ENCODE data around the gene ZEB1. TPM values are rescaled to one million over a fixed set of nuclear protein-coding genes. Genes with fewer than 3 reads are reported as not detected.

ZEB1 gene
- total RNA-seq, 4 donors from 2014 or later: 64.3 to 113 (median 96.7) TPM

DNA sequence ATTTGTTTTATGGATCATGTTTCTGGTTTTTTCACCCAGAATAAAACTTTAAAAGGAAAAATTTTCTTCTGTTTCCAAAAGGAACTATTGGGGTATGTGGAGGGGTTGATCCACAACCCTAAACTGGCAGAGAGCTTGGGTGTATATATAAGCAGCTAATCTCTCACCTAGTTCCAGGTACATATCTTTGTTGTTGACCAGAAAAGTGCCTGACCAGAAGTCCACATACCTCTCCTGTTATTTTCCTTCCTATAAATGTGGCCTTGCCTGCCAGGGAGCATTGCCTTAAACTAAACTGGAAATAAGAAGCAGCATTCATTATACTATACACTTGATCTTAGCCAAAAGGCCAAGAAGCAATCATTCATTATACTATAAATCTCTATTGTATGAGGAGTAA lies 112.0 kb downstream of the ZEB1 start:
- TF ChIP-seq, protein P1, sequence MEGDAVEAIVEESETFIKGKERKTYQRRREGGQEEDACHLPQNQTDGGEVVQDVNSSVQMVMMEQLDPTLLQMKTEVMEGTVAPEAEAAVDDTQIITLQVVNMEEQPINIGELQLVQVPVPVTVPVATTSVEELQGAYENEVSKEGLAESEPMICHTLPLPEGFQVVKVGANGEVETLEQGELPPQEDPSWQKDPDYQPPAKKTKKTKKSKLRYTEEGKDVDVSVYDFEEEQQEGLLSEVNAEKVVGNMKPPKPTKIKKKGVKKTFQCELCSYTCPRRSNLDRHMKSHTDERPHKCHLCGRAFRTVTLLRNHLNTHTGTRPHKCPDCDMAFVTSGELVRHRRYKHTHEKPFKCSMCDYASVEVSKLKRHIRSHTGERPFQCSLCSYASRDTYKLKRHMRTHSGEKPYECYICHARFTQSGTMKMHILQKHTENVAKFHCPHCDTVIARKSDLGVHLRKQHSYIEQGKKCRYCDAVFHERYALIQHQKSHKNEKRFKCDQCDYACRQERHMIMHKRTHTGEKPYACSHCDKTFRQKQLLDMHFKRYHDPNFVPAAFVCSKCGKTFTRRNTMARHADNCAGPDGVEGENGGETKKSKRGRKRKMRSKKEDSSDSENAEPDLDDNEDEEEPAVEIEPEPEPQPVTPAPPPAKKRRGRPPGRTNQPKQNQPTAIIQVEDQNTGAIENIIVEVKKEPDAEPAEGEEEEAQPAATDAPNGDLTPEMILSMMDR (IDR thresholded peaks at IDR 0.05; ENCODE audit: low read depth): no peak

DNA sequence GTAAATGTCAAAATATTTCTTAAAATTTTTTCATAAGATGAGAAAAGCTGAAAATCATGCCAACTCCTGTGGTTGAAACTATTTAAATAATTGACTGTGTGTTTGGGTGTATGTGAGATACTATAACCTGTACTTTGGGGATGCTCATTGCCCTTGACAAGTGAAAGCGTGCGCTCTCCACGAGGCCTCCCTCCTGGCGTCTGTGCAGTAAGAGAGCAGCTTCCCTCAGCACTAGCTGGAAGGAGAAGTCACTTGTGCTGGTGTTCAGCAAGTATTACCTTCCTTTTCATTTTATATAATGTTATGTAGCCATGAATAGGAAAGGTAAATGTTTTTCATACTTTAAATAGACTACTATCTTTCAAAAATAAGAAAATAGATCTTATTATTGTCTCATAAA lies 118.9 kb downstream of the ZEB1 start:
- TF ChIP-seq, protein P1 (IDR thresholded peaks at IDR 0.05; ENCODE audit: low read depth): no peak

DNA sequence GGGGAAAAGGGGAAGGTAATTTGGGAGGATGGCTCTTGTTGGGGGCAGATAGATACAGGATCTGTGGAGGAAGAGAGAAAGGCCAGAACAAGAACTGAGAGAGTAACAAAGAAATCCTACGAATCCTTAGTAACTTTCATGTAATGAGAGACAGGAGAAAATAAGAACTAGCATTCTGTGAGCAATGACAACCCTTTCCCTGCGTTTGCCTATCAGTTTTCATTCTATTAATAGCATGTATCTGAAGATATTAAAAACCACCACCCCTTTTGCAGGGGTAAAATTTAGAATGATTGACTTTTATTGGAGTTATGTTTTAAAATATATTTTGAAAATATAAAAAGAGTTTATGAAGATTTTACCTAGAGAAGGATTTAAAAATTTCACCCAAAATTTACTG lies 132.8 kb downstream of the ZEB1 start:
- TF ChIP-seq, protein P1 (IDR thresholded peaks at IDR 0.05; ENCODE audit: low read depth): no peak

DNA sequence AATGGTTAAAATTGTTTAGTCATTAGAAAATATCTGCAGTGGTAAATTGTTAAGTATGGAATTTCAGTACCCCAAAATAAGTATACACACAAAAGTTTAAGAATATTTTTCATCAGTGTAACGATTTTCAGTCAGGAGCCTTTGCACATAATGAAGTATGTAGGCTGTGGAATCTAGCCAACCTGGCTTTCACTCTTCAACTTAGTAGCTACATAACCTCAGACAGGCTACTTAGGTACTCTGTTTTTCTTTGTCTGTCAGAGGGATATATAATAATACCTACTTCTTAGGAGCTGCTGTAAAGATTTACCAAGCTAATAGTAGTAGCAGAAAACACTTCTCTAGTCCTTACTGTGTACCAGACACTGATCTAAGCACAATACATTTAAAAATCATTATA lies 137.5 kb downstream of the ZEB1 start:
- TF ChIP-seq, protein P1 (IDR thresholded peaks at IDR 0.05; ENCODE audit: low read depth): no peak

DNA sequence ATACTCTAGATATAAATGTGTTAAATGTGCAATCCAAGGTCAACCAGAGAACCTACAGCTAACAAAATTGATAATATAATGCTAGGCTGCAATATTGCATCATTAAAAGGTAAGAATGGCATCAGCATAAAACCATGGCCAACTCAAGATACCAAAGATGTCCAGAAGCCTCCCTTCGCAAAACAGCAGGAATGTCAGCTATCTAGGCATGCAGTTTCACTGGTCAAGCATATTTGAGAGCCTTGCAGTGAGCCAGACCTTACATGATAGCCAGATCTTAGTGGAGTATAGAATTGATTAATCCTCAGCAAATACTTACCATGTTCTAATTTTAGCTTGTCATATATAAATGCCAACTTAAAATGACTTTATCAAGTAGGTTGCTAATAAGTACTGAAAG lies 138.8 kb downstream of the ZEB1 start:
- TF ChIP-seq, protein P1 (IDR thresholded peaks at IDR 0.05; ENCODE audit: low read depth): no peak

DNA sequence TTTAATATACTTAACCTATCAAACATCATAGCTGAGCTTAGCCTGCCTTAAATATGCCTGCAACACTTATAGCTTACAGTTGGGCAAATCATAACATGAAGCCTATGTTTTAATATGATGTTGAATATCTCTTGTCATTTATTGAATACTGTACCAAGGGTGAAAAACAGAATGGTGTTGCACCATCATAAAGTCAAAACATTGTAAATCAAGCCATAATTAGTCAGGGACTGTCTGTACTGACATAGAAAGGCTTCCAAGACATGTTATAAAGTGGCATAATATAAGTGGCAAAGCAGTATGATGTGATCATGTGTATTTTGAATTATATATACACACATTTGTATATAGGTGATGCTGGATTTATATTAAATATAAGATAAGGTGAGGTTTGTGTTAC lies 140.0 kb downstream of the ZEB1 start:
- TF ChIP-seq, protein P1 (IDR thresholded peaks at IDR 0.05; ENCODE audit: low read depth): no peak

DNA sequence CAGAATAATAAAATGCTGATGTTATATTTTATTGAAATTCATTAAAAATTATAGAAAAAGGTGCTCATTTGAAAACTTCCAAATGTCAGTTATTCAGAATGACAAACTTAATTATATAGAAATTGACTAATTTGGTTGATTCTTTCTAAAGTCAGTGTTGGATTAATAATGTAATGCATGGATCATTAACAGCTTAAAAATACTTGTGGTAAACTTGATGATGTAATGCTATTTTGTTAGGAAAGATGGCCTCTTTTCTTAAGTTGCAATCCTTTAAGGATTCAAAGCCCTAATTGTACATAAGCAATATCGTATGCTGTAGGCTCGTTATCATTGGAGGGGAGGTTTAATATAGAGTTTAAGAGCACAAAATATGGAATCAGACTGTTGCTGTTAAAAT lies 141.2 kb downstream of the ZEB1 start:
- TF ChIP-seq, protein P1 (IDR thresholded peaks at IDR 0.05; ENCODE audit: low read depth): no peak

All from subcutaneous adipose tissue (tissue), 4 donors.